BLaER1 (cell line): ENCODE measurements around the gene GJB5.

Experiments
- H3K27ac ChIP-seq: shearing (Covaris generic); formaldehyde crosslinking; 2 replicates; pipeline ENCODE4 v1.8.1; 2022
- H3K27me3 ChIP-seq: shearing (Covaris generic); formaldehyde crosslinking; 2 replicates; pipeline ENCODE4 v1.8.1; 2022
- H3K36me3 ChIP-seq: shearing (Covaris generic); formaldehyde crosslinking; 2 replicates; pipeline ENCODE4 v1.8.1; 2022
- H3K4me1 ChIP-seq: shearing (Covaris generic); formaldehyde crosslinking; 2 replicates; pipeline ENCODE4 v1.8.1; 2022
- H3K4me2 ChIP-seq: shearing (Covaris generic); formaldehyde crosslinking; 2 replicates; pipeline ENCODE4 v1.8.1; 2022
- H3K4me3 ChIP-seq: shearing (Covaris generic); formaldehyde crosslinking; 2 replicates; pipeline ENCODE4 v1.8.1; 2022
- H3K9ac ChIP-seq: shearing (Covaris generic); formaldehyde crosslinking; 2 replicates; pipeline ENCODE4 v1.8.1; 2022
- H3K9me3 ChIP-seq: shearing (Covaris generic); formaldehyde crosslinking; 2 replicates; pipeline ENCODE4 v1.8.1; 2022
- H4K20me1 ChIP-seq: shearing (Covaris generic); formaldehyde crosslinking; 2 replicates; pipeline ENCODE4 v1.8.1; 2022
- Cebpa-rat ChIP-seq: shearing (Covaris generic); IDR thresholded peaks from 2 replicates; pipeline ENCODE4 v1.8.1; 2022

Gene GJB5

DNA sequence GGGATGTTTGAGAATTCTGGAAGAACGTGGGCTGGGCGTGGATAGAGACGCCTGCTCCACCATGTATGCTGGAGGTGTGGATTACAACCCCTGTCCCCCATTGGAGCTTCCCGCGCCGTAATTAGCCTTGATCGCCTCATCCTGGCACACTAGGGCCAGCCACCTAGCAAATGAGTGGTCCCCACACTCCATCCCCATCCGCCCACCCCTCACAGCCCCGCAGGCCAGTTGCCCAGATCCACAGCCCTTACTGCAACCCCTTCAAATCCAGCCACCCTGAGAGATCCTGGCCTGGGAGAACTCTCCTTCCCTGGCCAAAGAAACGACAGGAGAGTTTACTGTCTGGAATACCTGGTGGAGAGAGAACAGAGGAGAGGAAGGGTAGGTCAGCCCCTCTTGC is 37.6 kb downstream of the GJB5 start:
- Histone ChIP-seq H3K4me1 (peaks cover 79% of the 10 kb centered on the region), H3K9ac (no peak overlapping the region), H3K4me2 (peak overlapping the region; percentile 92)

GRCh38 chr1:34792868-34793727 is 38.3 kb downstream of the GJB5 start, which contains the start of gene GJA4:
Gene GJA4, plus strand, starts transcription at chr1:34792999. Its CDS starts 1,215 bp downstream, at chr1:34794214.
- H3K9me3 ChIP-seq, result no peaks in the 10 kb centered on the region

More for the DNA sequence above, 37.6 kb downstream of the GJB5 start:
- TF ChIP-seq Cebpa-rat, result no peak
- no peaks in the 10 kb centered on the region for H3K36me3 ChIP-seq
- no peaks in the 10 kb centered on the region for H3K9me3 ChIP-seq
- no peaks in the 10 kb centered on the region for H3K27me3 ChIP-seq
- no peak overlapping the region; the same call in 1 of the 2 replicates for H3K27ac ChIP-seq
- H3K4me3 ChIP-seq, result peak overlapping the region; percentile 64
- 0 out of 2 replicates have a peak, but pooled peaks cover 3% of the 10 kb centered on the region for H4K20me1 ChIP-seq

DNA sequence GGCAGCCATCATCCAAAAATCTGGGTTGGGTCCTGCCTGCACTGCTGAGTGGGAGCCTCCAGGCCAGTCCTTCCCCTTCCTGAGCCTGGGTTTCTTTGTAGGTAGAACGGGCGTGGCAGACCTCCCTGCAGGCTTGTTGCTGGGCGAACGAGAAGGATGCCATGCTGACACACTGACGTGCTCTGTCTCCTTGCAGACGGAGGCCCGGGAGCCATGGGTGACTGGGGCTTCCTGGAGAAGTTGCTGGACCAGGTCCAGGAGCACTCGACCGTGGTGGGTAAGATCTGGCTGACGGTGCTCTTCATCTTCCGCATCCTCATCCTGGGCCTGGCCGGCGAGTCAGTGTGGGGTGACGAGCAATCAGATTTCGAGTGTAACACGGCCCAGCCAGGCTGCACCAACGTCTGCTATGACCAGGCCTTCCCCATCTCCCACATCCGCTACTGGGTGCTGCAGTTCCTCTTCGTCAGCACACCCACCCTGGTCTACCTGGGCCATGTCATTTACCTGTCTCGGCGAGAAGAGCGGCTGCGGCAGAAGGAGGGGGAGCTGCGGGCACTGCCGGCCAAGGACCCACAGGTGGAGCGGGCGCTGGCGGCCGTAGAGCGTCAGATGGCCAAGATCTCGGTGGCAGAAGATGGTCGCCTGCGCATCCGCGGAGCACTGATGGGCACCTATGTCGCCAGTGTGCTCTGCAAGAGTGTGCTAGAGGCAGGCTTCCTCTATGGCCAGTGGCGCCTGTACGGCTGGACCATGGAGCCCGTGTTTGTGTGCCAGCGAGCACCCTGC is 39.3 kb downstream of the GJB5 start:
- Histone ChIP-seq H3K27me3 (no peaks in the 10 kb centered on the region), H3K9me3 (no peaks in the 10 kb centered on the region), H3K4me1 (peaks cover 74% of the 10 kb centered on the region), H3K27ac (peak overlapping the region; percentile 49), H4K20me1 (0 out of 2 replicates have a peak, but pooled peaks cover 3% of the 10 kb centered on the region), H3K4me3 (peak overlapping the region; percentile 64), H3K4me2 (peak overlapping the region; percentile 92), H3K9ac (0 out of 2 replicates have a peak overlapping the region, but pooled peaks have one; percentile 16), H3K36me3 (no peaks in the 10 kb centered on the region)
- TF ChIP-seq Cebpa-rat, result no peak

More at GRCh38 chr1:34792868-34793727, 38.3 kb downstream of the GJB5 start, which contains the start of gene GJA4:
- peak within 1 kb of the TSS; percentile 64 for H3K4me3 ChIP-seq
- H3K36me3 ChIP-seq, result no peaks in the 10 kb centered on the region
- peak within 1 kb of the TSS; percentile 73 for H3K9ac ChIP-seq
- no peaks in the 10 kb centered on the region for H3K27me3 ChIP-seq
- 0 out of 2 replicates have a peak, but pooled peaks cover 3% of the 10 kb centered on the region for H4K20me1 ChIP-seq
- peak within 1 kb of the TSS; percentile 53 for H3K27ac ChIP-seq
- peaks cover 79% of the 10 kb centered on the region for H3K4me1 ChIP-seq
- no peak for TF ChIP-seq Cebpa-rat
- peak within 1 kb of the TSS; percentile 92 for H3K4me2 ChIP-seq

DNA sequence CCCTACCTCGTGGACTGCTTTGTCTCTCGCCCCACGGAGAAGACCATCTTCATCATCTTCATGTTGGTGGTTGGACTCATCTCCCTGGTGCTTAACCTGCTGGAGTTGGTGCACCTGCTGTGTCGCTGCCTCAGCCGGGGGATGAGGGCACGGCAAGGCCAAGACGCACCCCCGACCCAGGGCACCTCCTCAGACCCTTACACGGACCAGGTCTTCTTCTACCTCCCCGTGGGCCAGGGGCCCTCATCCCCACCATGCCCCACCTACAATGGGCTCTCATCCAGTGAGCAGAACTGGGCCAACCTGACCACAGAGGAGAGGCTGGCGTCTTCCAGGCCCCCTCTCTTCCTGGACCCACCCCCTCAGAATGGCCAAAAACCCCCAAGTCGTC is 39.9 kb downstream of the GJB5 start:
- no peaks in the 10 kb centered on the region for H3K9me3 ChIP-seq
- H3K27me3 ChIP-seq, result no peaks in the 10 kb centered on the region
- H3K4me1 ChIP-seq, result peaks cover 68% of the 10 kb centered on the region
- H3K9ac ChIP-seq, result no peak overlapping the region
- no peak overlapping the region for H3K4me3 ChIP-seq
- H3K4me2 ChIP-seq, result peak overlapping the region; percentile 92
- no peak for TF ChIP-seq Cebpa-rat
- H4K20me1 ChIP-seq, result 0 out of 2 replicates have a peak, but pooled peaks cover 3% of the 10 kb centered on the region
- no peaks in the 10 kb centered on the region for H3K36me3 ChIP-seq
- no peak overlapping the region for H3K27ac ChIP-seq

DNA sequence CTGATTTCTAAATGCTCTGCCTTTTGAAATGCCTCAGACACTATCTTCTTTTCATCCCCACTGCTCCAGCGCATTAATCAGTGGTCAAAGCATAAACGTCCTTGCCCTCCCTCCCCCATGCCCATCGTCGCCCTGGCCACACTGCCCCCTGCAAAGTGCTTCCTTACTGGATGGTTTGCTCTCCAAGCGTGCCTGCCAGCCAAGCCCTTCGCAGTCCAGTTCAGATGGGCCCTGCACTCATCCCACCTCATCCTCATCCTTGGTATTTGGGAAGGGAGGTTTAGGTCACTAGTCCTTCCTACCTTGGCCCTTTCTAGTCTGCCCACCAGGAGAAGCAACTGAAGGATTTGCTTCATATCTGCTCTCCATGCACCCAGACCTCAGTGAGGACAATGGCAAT is 41.1 kb downstream of the GJB5 start:
- H4K20me1 ChIP-seq, result 0 out of 2 replicates have a peak, but pooled peaks cover 3% of the 10 kb centered on the region
- TF ChIP-seq Cebpa-rat, result no peak
- H3K27me3 ChIP-seq, result no peaks in the 10 kb centered on the region
- no peak overlapping the region for H3K27ac ChIP-seq
- H3K4me3 ChIP-seq, result no peak overlapping the region
- no peak overlapping the region for H3K9ac ChIP-seq
- no peaks in the 10 kb centered on the region for H3K36me3 ChIP-seq
- no peaks in the 10 kb centered on the region for H3K9me3 ChIP-seq
- H3K4me2 ChIP-seq, result peak overlapping the region; percentile 3
- peaks cover 57% of the 10 kb centered on the region for H3K4me1 ChIP-seq

GRCh38 chr1:34796990-34797389 is 42.1 kb downstream of the GJB5 start:
- H3K27ac ChIP-seq, result no peak overlapping the region
- no peaks in the 10 kb centered on the region for H3K9me3 ChIP-seq
- H3K4me1 ChIP-seq, result peaks cover 46% of the 10 kb centered on the region
- no peak overlapping the region for H3K9ac ChIP-seq
- no peaks in the 10 kb centered on the region for H3K27me3 ChIP-seq
- H3K4me3 ChIP-seq, result no peak overlapping the region
- 0 out of 2 replicates have a peak, but pooled peaks cover 3% of the 10 kb centered on the region for H4K20me1 ChIP-seq
- no peak overlapping the region for H3K4me2 ChIP-seq
- no peaks in the 10 kb centered on the region for H3K36me3 ChIP-seq
- no peak for TF ChIP-seq Cebpa-rat

- H3K9me3 ChIP-seq, result peaks cover 4% of the 10 kb centered on the region
- 0 out of 2 replicates have a peak, but pooled peaks cover under 1% of the 10 kb centered on the region for H4K20me1 ChIP-seq
- TF ChIP-seq Cebpa-rat, result no peak
- H3K4me3 ChIP-seq, result no peak overlapping the region
- H3K4me1 ChIP-seq, result peaks cover 15% of the 10 kb centered on the region
- H3K27ac ChIP-seq, result no peak overlapping the region
- H3K9ac ChIP-seq, result no peak overlapping the region
- H3K36me3 ChIP-seq, result no peaks in the 10 kb centered on the region
- H3K27me3 ChIP-seq, result no peaks in the 10 kb centered on the region
- no peak overlapping the region for H3K4me2 ChIP-seq
These were observed 45.4 kb downstream of the GJB5 start for GRCh38 chr1:34800214-34800613.

GRCh38 chr1:34803770-34804169 is 48.9 kb downstream of the GJB5 start:
- Histone ChIP-seq H3K4me3 (no peak overlapping the region), H3K27ac (no peak overlapping the region), H3K9me3 (peaks cover 4% of the 10 kb centered on the region), H3K9ac (no peak overlapping the region), H3K36me3 (no peaks in the 10 kb centered on the region), H3K4me1 (no peaks in the 10 kb centered on the region), H3K27me3 (no peaks in the 10 kb centered on the region), H3K4me2 (no peak overlapping the region), H4K20me1 (no peaks in the 10 kb centered on the region)
- no peak for TF ChIP-seq Cebpa-rat

- no peaks in the 10 kb centered on the region for H3K4me1 ChIP-seq
- no peaks in the 10 kb centered on the region for H4K20me1 ChIP-seq
- no peak overlapping the region for H3K9ac ChIP-seq
- H3K4me2 ChIP-seq, result no peak overlapping the region
- H3K4me3 ChIP-seq, result no peak overlapping the region
- H3K9me3 ChIP-seq, result peaks cover 11% of the 10 kb centered on the region
- no peak overlapping the region for H3K27ac ChIP-seq
- H3K27me3 ChIP-seq, result no peaks in the 10 kb centered on the region
- H3K36me3 ChIP-seq, result no peaks in the 10 kb centered on the region
- no peak for TF ChIP-seq Cebpa-rat
These were observed 51.5 kb downstream of the GJB5 start for GRCh38 chr1:34806396-34806795.
